ENCODE data around the gene UBASH3B.

Gene UBASH3B

GRCh38 chr11:122666743-122667142, 11.2 kb downstream of the UBASH3B start:
- H3K27ac ChIP-seq = no peak overlapping the region
- TF ChIP-seq CTCF (IDR thresholded peaks at IDR 0.05) (no peak), ZFX (IDR thresholded peaks at IDR 0.05; ENCODE audit: borderline replicate concordance) (no peak)

GRCh38 chr11:122668562-122669090, 13.1 kb downstream of the UBASH3B start:
- TF ChIP-seq CTCF (IDR thresholded peaks at IDR 0.05) (no peak), ZFX (IDR thresholded peaks at IDR 0.05; ENCODE audit: borderline replicate concordance) (no peak)
- H3K27ac ChIP-seq = no peak overlapping the region

- H3K27ac ChIP-seq = no peak overlapping the region
- TF ChIP-seq CTCF (IDR thresholded peaks at IDR 0.05) (no peak), ZFX (IDR thresholded peaks at IDR 0.05; ENCODE audit: borderline replicate concordance) (no peak)
Measured at GRCh38 chr11:122670131-122670530, 14.6 kb downstream of the UBASH3B start.

GRCh38 chr11:122671400-122671891, 15.9 kb downstream of the UBASH3B start:
- TF ChIP-seq CTCF (IDR thresholded peaks at IDR 0.05) = no peak
- TF ChIP-seq ZFX (IDR thresholded peaks at IDR 0.05; ENCODE audit: borderline replicate concordance) = no peak
- H3K27ac ChIP-seq = no peak overlapping the region

GRCh38 chr11:122672892-122673291, 17.4 kb downstream of the UBASH3B start:
- TF ChIP-seq ZFX (IDR thresholded peaks at IDR 0.05; ENCODE audit: borderline replicate concordance) (no peak), CTCF (IDR thresholded peaks at IDR 0.05) (no peak)
- H3K27ac ChIP-seq = no peak overlapping the region

GRCh38 chr11:122673701-122674100, 18.2 kb downstream of the UBASH3B start:
- no peak for TF ChIP-seq CTCF (IDR thresholded peaks at IDR 0.05)
- TF ChIP-seq ZFX (IDR thresholded peaks at IDR 0.05; ENCODE audit: borderline replicate concordance) = no peak

GRCh38 chr11:122676638-122677037, 21.1 kb downstream of the UBASH3B start:
- TF ChIP-seq CTCF (IDR thresholded peaks at IDR 0.05) (no peak), ZFX (IDR thresholded peaks at IDR 0.05; ENCODE audit: borderline replicate concordance) (no peak)
- no peak overlapping the region for H3K27ac ChIP-seq

More at GRCh38 chr11:122673701-122674100, 18.2 kb downstream of the UBASH3B start:
- H3K27ac ChIP-seq = no peak overlapping the region
